GM20431 (cell line): ENCODE measurements around the gene C19orf12.

Experiments
- in situ Hi-C: fragments of 300-500 bp; cut with MseI, MboI; formaldehyde crosslinking; loops from one replicate; pipeline ENCODE4 v1.15.0; 2020; ENCODE audit warnings: low sequenced_read_pairs; ENCODE audit not compliant: unreplicated experiment

Gene C19orf12

GRCh38 chr19:29714953-29715700 is at the start of gene C19orf12:
Gene C19orf12 (minus strand): TSS chr19:29715261. CDS start chr19:29708413, 6,848 bp downstream.
- in situ Hi-C loops: no loop called here

DNA sequence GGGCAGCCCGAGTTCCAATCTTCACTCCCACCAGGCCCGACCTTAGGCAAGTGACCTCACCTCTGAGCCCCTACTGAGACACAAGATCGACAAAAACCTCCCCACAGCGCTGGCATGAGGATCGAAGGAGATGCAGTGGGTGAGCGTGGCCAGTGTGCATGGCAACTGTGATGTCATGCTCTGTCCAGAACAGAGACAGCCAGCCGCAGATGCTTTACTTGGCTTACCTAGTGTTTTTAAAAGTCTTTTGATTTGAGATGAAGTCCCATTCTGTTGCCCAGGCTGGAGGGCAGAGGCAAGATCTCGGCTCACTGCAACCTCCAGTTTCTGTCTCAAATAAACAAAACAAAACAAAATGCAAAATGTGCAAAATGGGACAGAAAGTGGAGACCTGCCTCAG is 49.3 kb upstream of the C19orf12 start:
- in situ Hi-C loops: loop anchor here (10.0 kb wide), 1 partner anchor 110 kb away; no protein-coding TSS in a partner anchor

- in situ Hi-C loops: loop anchor here (10.0 kb wide), 1 partner anchor 112 kb away; no protein-coding TSS in a partner anchor
Observed at GRCh38 chr19:29763196-29763595, 48.1 kb upstream of the C19orf12 start.

GRCh38 chr19:29761575-29762232 is 46.6 kb upstream of the C19orf12 start:
- in situ Hi-C loops: loop anchor here (10.0 kb wide), 1 partner anchor 113 kb away; no protein-coding TSS in a partner anchor

- in situ Hi-C loops: loop anchor here (10.0 kb wide), 1 partner anchor 114 kb away; no protein-coding TSS in a partner anchor
Observed at GRCh38 chr19:29760752-29761502, 45.9 kb upstream of the C19orf12 start.

DNA sequence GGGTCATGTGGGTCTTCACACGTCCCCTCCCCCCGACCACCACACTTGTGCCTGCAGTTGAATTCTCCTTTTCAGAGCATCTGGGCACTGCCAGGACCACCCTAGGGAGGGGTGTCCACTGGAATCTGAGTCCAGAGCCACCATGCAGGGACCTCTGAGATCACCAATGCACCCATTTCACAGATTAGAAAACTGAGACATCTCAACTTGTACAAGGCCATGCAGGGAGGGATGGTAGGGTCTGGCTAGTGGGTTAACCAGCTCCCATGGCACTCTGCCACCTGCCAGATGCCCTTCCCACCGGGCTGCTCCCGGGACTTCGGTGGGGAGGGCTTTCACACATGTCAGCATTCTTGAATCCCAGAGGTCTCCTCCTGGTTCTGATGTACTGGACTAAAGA is 44.3 kb upstream of the C19orf12 start:
- in situ Hi-C loops: no loop called here

DNA sequence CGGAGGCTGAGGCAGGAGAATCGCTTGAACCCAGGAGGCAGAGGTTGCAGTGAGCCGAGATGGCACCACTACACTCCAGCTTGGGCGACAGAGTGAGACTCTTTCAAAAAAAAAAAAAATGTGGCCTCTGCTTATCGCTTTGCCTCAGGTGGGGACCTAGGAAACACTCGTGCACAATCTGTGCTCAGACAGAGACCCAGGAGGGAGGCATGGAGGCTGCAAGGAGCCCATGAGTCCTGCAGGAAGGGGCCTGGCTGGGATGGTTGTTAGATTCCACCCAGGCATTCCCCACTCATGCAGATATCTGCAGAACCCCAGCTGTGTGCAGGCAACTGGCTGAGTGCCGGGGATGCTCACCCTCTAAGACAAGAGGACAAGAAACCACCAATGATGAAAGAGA is 43.8 kb upstream of the C19orf12 start:
- in situ Hi-C loops: no loop called here

GRCh38 chr19:29757551-29757950 is 42.5 kb upstream of the C19orf12 start:
- in situ Hi-C loops: no loop called here

GRCh38 chr19:29753934-29754305 is 38.9 kb upstream of the C19orf12 start:
- in situ Hi-C loops: no loop called here

- in situ Hi-C loops: no loop called here
Observed at GRCh38 chr19:29753190-29753933, 38.3 kb upstream of the C19orf12 start.

GRCh38 chr19:29752450-29753025 is 37.5 kb upstream of the C19orf12 start:
- in situ Hi-C loops: no loop called here

- in situ Hi-C loops: no loop called here
Observed at GRCh38 chr19:29751932-29752331, 36.9 kb upstream of the C19orf12 start.

GRCh38 chr19:29750001-29750400 is 34.9 kb upstream of the C19orf12 start:
- in situ Hi-C loops: no loop called here

GRCh38 chr19:29748996-29749849 is 34.2 kb upstream of the C19orf12 start:
- in situ Hi-C loops: loop anchor here (25.0 kb wide), 1 partner anchor 913 kb away; no protein-coding TSS in a partner anchor

DNA sequence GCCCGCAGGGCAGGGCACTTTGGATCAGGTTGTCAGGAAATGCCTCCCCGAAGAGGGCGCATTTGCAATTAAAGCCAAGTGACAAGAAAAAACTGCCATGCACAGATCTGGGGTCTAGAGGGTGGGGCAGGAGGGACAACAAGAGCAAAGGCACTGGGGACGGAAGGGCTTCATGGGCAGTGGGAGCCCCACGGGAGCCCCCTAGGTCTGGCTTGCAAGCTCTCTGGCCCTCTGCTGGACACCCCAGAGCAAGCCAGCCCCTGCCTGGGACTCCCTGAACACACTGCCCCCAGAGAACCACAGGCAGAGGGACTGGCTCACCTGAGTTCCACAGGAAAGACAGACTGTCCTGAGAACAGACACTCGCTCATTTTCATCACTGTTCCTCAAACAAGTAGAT is 30.2 kb upstream of the C19orf12 start:
- in situ Hi-C loops: loop anchor here (25.0 kb wide), 1 partner anchor 917 kb away; no protein-coding TSS in a partner anchor

DNA sequence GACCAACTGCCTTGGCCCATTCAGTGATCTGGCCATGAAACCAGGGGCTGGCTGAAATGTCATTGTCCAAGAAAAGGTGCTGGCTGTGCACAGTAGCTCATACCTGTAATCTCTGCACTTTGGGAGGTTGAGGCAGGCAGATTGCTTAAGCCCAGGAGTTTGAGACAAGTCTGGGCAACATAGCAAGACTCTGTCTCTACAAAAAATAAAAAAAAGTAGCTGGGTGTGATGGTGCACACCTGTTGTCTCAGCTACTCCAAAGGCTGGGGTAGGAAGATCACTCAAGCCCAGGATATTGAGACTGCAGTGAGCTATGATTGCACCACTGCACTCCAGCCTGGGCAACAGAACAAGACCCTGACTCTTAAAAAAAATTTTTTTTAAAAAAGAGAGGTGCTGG is 28.6 kb upstream of the C19orf12 start:
- in situ Hi-C loops: loop anchor here (25.0 kb wide), 1 partner anchor 919 kb away; no protein-coding TSS in a partner anchor

- in situ Hi-C loops: loop anchor here (25.0 kb wide), 1 partner anchor 921 kb away; no protein-coding TSS in a partner anchor
Observed at GRCh38 chr19:29741776-29742175, 26.7 kb upstream of the C19orf12 start.

DNA sequence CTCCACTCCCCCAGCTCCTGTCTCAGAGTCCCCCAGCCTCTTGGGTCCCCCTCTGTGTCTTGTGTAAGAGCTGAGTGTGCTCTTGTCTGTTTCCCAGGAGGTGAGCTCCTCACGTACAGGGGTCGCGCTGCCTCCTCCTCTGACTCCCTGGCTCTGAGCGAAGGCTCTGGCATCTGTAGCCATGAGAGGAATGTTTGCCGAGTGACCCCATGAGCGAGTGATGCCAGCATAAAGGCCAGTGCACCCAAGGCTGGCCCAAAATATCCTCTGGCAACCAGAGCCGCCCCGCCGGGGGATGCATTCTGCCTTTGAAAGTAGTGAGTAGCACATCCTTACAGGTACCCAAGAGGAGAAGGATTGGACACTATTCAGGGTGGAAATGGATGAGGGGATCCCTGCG is 26.2 kb upstream of the C19orf12 start:
- in situ Hi-C loops: loop anchor here (25.0 kb wide), 1 partner anchor 921 kb away; no protein-coding TSS in a partner anchor
